Kidney epithelial cell (primary cell): ENCODE measurements around the gene CYB5D1. TPM values are rescaled to one million over a fixed set of nuclear protein-coding genes. Genes with fewer than 3 reads are reported as not detected.
A peak's percentile ranks its signal among the peaks of the same experiment; 100 is the strongest.
"Not testable (repeated sequence)": the region's sequence is repeated elsewhere in the genome, so short reads cannot be mapped to it uniquely, and the experiment has no call there.

ENCODE experiments used
- DNase-seq: peaks from one replicate; pipeline ENCODE4 v3.0.0-alpha.2; 2010; ENCODE audit warnings: low read depth
- H3K27me3 ChIP-seq: 2 replicates; pipeline ENCODE4 v1.6.0; 2011; ENCODE audit warnings: low read length; ENCODE audit not compliant: control insufficient read depth, insufficient read depth
- H3K36me3 ChIP-seq: 2 replicates; pipeline ENCODE4 v1.5.1; 2011; ENCODE audit warnings: low read length; ENCODE audit not compliant: control insufficient read depth, insufficient read depth
- H3K4me3 ChIP-seq: 2 replicates; pipeline ENCODE4 v1.5.1; 2011; ENCODE audit warnings: low read depth, mild to moderate bottlenecking, control low read depth, low read length
- CTCF ChIP-seq: IDR thresholded peaks from 2 replicates; pipeline ENCODE4 v1.5.1; 2011; ENCODE audit warnings: mild to moderate bottlenecking, moderate library complexity, low read length, control low read depth, inconsistent platforms; ENCODE audit not compliant: insufficient read depth, poor library complexity, severe bottlenecking
- total RNA-seq: library from RNA; depleted of rRNA; stranded (reverse); fragments of >200 nt; gene quantifications from 2 replicates; pipeline ENCODE4 v1.2.3, GENCODE V29; 2015

Gene CYB5D1
- total RNA-seq = 5.3 and 7.4 TPM in 2 replicates

GRCh38 chr17:7857713-7858521, at the start of gene CYB5D1:
Gene CYB5D1, plus strand, starts transcription at chr17:7858003. Its CDS starts 132 bp downstream, at chr17:7858135.
- peak; percentile 64 for DNase-seq
- H3K27me3 ChIP-seq = no peaks in the 10 kb centered on the region
- TF ChIP-seq CTCF = no peak
- H3K4me3 ChIP-seq = peak within 1 kb of the TSS; percentile 66
- H3K36me3 ChIP-seq = no peaks in the 10 kb centered on the region

GRCh38 chr17:7809086-7809790, 48.6 kb upstream of the CYB5D1 start:
- Histone ChIP-seq H3K27me3 (peaks cover 3% of the 10 kb centered on the region), H3K4me3 (no peak overlapping the region), H3K36me3 (no peaks in the 10 kb centered on the region)
- TF ChIP-seq CTCF = no peak
- peak; percentile 10 for DNase-seq

- H3K27me3 ChIP-seq, H3K4me3 ChIP-seq, H3K36me3 ChIP-seq: not testable (repeated sequence)
- DNase-seq = peak; percentile 5
Measured at GRCh38 chr17:7809791-7810343, 47.9 kb upstream of the CYB5D1 start.

GRCh38 chr17:7811251-7811650, 46.6 kb upstream of the CYB5D1 start:
- no peak for TF ChIP-seq CTCF
- no peak for DNase-seq
- H3K36me3 ChIP-seq = no peaks in the 10 kb centered on the region

GRCh38 chr17:7814969-7815368, 42.8 kb upstream of the CYB5D1 start:
- no peak for DNase-seq
- Histone ChIP-seq H3K36me3 (no peaks in the 10 kb centered on the region), H3K4me3 (no peak overlapping the region), H3K27me3 (peaks cover 8% of the 10 kb centered on the region)
- no peak for TF ChIP-seq CTCF

More at GRCh38 chr17:7811251-7811650, 46.6 kb upstream of the CYB5D1 start:
- no peak overlapping the region for H3K4me3 ChIP-seq
- peaks cover 3% of the 10 kb centered on the region for H3K27me3 ChIP-seq

- no peaks in the 10 kb centered on the region for H3K36me3 ChIP-seq
- no peak for TF ChIP-seq CTCF
- no peak for DNase-seq
- peaks cover 12% of the 10 kb centered on the region for H3K27me3 ChIP-seq
- H3K4me3 ChIP-seq = no peak overlapping the region
Measured at GRCh38 chr17:7816926-7817642, 40.7 kb upstream of the CYB5D1 start.
